ENCODE results near the gene PDIA2. TPM values are rescaled to one million over a fixed set of nuclear protein-coding genes. Genes with fewer than 3 reads are reported as not detected.
A peak's percentile ranks its signal among the peaks of the same experiment; 100 is the strongest.
"Not testable (repeated sequence)": the region's sequence is repeated elsewhere in the genome, so short reads cannot be mapped to it uniquely, and the experiment has no call there.

PDIA2 gene
- total RNA-seq, 1 experiment from 2014 or later, result not detected

GRCh38 chr16:266258-267164 is 16.5 kb upstream of the PDIA2 start:
- intact Hi-C loops (cut with micrococcal nuclease; ENCODE audit: unreplicated experiment), result no loop called here
- no peaks in the 10 kb centered on the region for H3K36me3 ChIP-seq (ENCODE audit: low read depth)
- H3K27me3 ChIP-seq (ENCODE audit: insufficient read depth, low read depth), result peaks cover 5% of the 10 kb centered on the region; the same call in 1 of the 2 replicates
- H3K27ac ChIP-seq, result no peak overlapping the region
- H4K20me1 ChIP-seq (ENCODE audit: insufficient read depth), result no peaks in the 10 kb centered on the region
- H2AFZ ChIP-seq, result no peak overlapping the region
- H3K4me3 ChIP-seq, result no peak overlapping the region
- BruUV-seq (replicated peaks), result no TSS peak
- no peaks in the 10 kb centered on the region for H3K9me2 ChIP-seq (ENCODE audit: insufficient read depth)
- H3K4me2 ChIP-seq, result no peak overlapping the region
- no peak for TF ChIP-seq EZH2 (IDR thresholded peaks at IDR 0.05; ENCODE audit: low read depth)
- no peak for TF ChIP-seq CTCF (conservative IDR thresholded peaks at IDR 0.05)
- ChIA-PET POLR2A (ENCODE audit: unreplicated experiment) (interaction anchor here (0.5 kb wide), 1 partner anchor 11 kb away, joined by 4 read pairs; no protein-coding TSS in a partner anchor), CTCF (no interaction called here)
- no peaks in the 10 kb centered on the region for H3K4me1 ChIP-seq (replicated peaks; ENCODE audit: insufficient read depth)
- H3K79me2 ChIP-seq (ENCODE audit: low read depth), result no peaks in the 10 kb centered on the region
- no peaks in the 10 kb centered on the region for H3F3A ChIP-seq (ENCODE audit: insufficient read depth, low read depth)
- no peak for DNase-seq
- H3K9me3 ChIP-seq (ENCODE audit: insufficient read depth, low read depth), result no peaks in the 10 kb centered on the region

- H3K9me2 ChIP-seq (ENCODE audit: insufficient read depth); H4K20me1 ChIP-seq (ENCODE audit: insufficient read depth); H3K27me3 ChIP-seq (ENCODE audit: insufficient read depth, low read depth); H3K36me3 ChIP-seq (ENCODE audit: low read depth); H3K79me2 ChIP-seq (ENCODE audit: low read depth); H3K4me1 ChIP-seq (replicated peaks; ENCODE audit: insufficient read depth); intact Hi-C loops (cut with micrococcal nuclease; ENCODE audit: unreplicated experiment); H3F3A ChIP-seq (ENCODE audit: insufficient read depth, low read depth); H2AFZ ChIP-seq; H3K9me3 ChIP-seq (ENCODE audit: insufficient read depth, low read depth); POLR2A ChIA-PET (ENCODE audit: unreplicated experiment); BruUV-seq (replicated peaks); H3K4me3 ChIP-seq; H3K4me2 ChIP-seq; H3K27ac ChIP-seq; CTCF ChIA-PET; DNase-seq: not testable (repeated sequence)
Measured at GRCh38 chr16:267562-267961, 15.4 kb upstream of the PDIA2 start.

- CTCF ChIA-PET, result no interaction called here
- no peaks in the 10 kb centered on the region for H4K20me1 ChIP-seq (ENCODE audit: insufficient read depth)
- H3K9me3 ChIP-seq (ENCODE audit: insufficient read depth, low read depth), result no peaks in the 10 kb centered on the region
- POLR2A ChIA-PET (ENCODE audit: unreplicated experiment), result interaction anchor here (0.6 to 0.7 kb wide), 3 partner anchors 11 to 123 kb away, joined by 3 to 5 read pairs (median 4); no protein-coding TSS in a partner anchor
- DNase-seq, result peak in 1 of 2 experiments; percentile 44
- no peak overlapping the region for H3K4me2 ChIP-seq
- H3K27ac ChIP-seq, result no peak overlapping the region
- H3K79me2 ChIP-seq (ENCODE audit: low read depth), result no peaks in the 10 kb centered on the region
- H3K4me1 ChIP-seq (replicated peaks; ENCODE audit: insufficient read depth), result no peaks in the 10 kb centered on the region
- TF ChIP-seq EZH2 (IDR thresholded peaks at IDR 0.05; ENCODE audit: low read depth) (no peak), CTCF (conservative IDR thresholded peaks at IDR 0.05) (no peak)
- BruUV-seq (replicated peaks), result TSS peak; percentile 32
- no peak overlapping the region for H3K4me3 ChIP-seq
- H3K36me3 ChIP-seq (ENCODE audit: low read depth), result no peaks in the 10 kb centered on the region
- intact Hi-C loops (cut with micrococcal nuclease; ENCODE audit: unreplicated experiment), result no loop called here
- peaks cover 8% of the 10 kb centered on the region for H3K27me3 ChIP-seq (ENCODE audit: insufficient read depth, low read depth)
- H3K9me2 ChIP-seq (ENCODE audit: insufficient read depth), result no peaks in the 10 kb centered on the region
- no peak overlapping the region for H2AFZ ChIP-seq
- 0 out of 2 replicates have a peak, but pooled peaks cover 5% of the 10 kb centered on the region for H3F3A ChIP-seq (ENCODE audit: insufficient read depth, low read depth)
Measured at GRCh38 chr16:268141-269053, 14.6 kb upstream of the PDIA2 start.
